Measurements from ENCODE around the gene AKAP10. TPM values are rescaled to one million over a fixed set of nuclear protein-coding genes. Genes with fewer than 3 reads are reported as not detected.
"Not testable (repeated sequence)": the region's sequence is repeated elsewhere in the genome, so short reads cannot be mapped to it uniquely, and the experiment has no call there.

AKAP10 gene
- total RNA-seq, 1 donor from 2014 or later = 27.1 TPM

DNA sequence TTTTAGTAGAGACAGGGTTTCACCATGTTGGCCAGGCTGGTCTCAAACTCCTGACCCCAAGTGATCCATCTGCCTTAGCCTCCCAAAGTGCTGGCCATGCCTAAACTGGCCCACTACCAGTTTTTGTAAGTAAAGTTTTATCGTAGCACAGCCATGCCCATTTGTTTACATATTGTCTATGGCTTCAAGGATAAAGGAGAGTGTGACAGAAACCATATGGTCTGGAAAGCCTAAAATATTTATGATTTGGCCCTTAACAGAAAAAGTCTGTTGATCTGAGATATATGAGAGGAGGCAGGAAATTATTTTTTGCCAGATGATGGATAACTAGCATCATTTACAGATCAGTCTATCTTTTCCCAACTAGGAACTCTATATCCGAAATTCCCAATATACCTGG is 4.5 kb downstream of the AKAP10 start:
- Mint-ChIP-seq H3K4me3 (no peak overlapping the region), H3K9me3 (no peaks in the 10 kb centered on the region), H3K27ac (ENCODE audit: unreplicated experiment) (no peak overlapping the region), H3K36me3 (ENCODE audit: low read depth) (peaks cover 15% of the 10 kb centered on the region), H3K4me1 (peaks cover 15% of the 10 kb centered on the region), H3K27me3 (ENCODE audit: low read depth) (no peaks in the 10 kb centered on the region)
- TF ChIP-seq, protein P1, sequence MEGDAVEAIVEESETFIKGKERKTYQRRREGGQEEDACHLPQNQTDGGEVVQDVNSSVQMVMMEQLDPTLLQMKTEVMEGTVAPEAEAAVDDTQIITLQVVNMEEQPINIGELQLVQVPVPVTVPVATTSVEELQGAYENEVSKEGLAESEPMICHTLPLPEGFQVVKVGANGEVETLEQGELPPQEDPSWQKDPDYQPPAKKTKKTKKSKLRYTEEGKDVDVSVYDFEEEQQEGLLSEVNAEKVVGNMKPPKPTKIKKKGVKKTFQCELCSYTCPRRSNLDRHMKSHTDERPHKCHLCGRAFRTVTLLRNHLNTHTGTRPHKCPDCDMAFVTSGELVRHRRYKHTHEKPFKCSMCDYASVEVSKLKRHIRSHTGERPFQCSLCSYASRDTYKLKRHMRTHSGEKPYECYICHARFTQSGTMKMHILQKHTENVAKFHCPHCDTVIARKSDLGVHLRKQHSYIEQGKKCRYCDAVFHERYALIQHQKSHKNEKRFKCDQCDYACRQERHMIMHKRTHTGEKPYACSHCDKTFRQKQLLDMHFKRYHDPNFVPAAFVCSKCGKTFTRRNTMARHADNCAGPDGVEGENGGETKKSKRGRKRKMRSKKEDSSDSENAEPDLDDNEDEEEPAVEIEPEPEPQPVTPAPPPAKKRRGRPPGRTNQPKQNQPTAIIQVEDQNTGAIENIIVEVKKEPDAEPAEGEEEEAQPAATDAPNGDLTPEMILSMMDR (conservative IDR thresholded peaks at IDR 0.05) = no peak
- no peak for DNase-seq (ENCODE audit: low read depth, low spot score)

- not testable (repeated sequence) for H3K9me3 Mint-ChIP-seq; DNase-seq (ENCODE audit: low read depth, low spot score); H3K36me3 Mint-ChIP-seq (ENCODE audit: low read depth); H3K27ac Mint-ChIP-seq (ENCODE audit: unreplicated experiment); H3K4me1 Mint-ChIP-seq; H3K4me3 Mint-ChIP-seq; H3K27me3 Mint-ChIP-seq (ENCODE audit: low read depth)
Measured at GRCh38 chr17:19962954-19963353, 14.7 kb downstream of the AKAP10 start.

DNA sequence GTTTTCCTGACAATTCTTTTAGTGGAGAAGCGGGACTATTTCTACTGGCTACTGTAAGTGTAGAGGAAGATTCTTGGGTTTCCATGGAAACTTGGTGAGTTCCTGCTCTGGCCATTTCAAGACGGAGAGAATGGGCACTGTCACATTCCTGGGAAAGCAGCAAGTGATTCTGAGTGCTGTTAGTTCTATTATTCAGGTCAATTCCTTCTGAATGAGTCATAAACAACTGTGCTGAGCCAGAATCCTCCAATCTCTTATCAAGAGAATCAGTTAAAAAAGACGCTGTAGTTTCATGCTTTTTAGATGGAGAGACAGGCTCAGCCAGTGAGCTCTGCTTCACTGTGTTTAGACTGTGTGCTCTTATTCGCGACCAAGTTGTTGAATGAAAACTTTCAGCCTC is 19.6 kb downstream of the AKAP10 start:
- Mint-ChIP-seq H3K27ac (ENCODE audit: unreplicated experiment) (peak overlapping the region; percentile 84), H3K36me3 (ENCODE audit: low read depth) (peaks cover 25% of the 10 kb centered on the region), H3K4me1 (peaks cover 13% of the 10 kb centered on the region), H3K4me3 (no peak overlapping the region), H3K9me3 (no peaks in the 10 kb centered on the region), H3K27me3 (ENCODE audit: low read depth) (no peaks in the 10 kb centered on the region)
- TF ChIP-seq, protein P1 (conservative IDR thresholded peaks at IDR 0.05) = no peak
- no peak for DNase-seq (ENCODE audit: low read depth, low spot score)

DNA sequence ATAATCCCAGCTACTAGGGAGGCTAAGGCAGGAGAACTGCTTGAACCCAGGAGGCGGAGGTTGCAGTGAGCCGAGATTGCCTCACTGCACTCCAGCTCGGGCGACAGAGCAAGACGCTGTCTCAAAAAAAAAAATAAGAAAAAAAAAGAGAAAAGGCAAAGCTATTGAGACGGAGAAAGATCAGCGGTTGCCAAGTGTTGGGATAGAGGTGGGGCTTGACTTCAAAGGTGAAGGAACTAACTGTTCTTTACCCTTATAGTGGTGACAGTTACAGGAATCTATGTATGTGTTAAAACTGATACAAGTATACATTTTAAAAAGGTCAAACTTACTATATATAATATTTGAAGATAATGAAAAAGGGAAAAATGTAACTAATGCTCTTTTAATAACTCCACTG is 22.5 kb downstream of the AKAP10 start:
- Mint-ChIP-seq H3K27me3 (ENCODE audit: low read depth) (no peaks in the 10 kb centered on the region), H3K4me1 (peaks cover 13% of the 10 kb centered on the region), H3K4me3 (no peak overlapping the region), H3K9me3 (peaks cover 3% of the 10 kb centered on the region), H3K36me3 (ENCODE audit: low read depth) (peaks cover 30% of the 10 kb centered on the region), H3K27ac (ENCODE audit: unreplicated experiment) (no peak overlapping the region)
- TF ChIP-seq, protein P1 (conservative IDR thresholded peaks at IDR 0.05) = no peak
- DNase-seq (ENCODE audit: low read depth, low spot score) = no peak

- not testable (repeated sequence) for H3K27ac Mint-ChIP-seq (ENCODE audit: unreplicated experiment); H3K9me3 Mint-ChIP-seq; DNase-seq (ENCODE audit: low read depth, low spot score); H3K4me3 Mint-ChIP-seq; H3K27me3 Mint-ChIP-seq (ENCODE audit: low read depth)
- H3K36me3 Mint-ChIP-seq (ENCODE audit: low read depth) = peaks cover 30% of the 10 kb centered on the region
- peaks cover 24% of the 10 kb centered on the region for H3K4me1 Mint-ChIP-seq
Measured at GRCh38 chr17:19951411-19951810, 26.2 kb downstream of the AKAP10 start.

DNA sequence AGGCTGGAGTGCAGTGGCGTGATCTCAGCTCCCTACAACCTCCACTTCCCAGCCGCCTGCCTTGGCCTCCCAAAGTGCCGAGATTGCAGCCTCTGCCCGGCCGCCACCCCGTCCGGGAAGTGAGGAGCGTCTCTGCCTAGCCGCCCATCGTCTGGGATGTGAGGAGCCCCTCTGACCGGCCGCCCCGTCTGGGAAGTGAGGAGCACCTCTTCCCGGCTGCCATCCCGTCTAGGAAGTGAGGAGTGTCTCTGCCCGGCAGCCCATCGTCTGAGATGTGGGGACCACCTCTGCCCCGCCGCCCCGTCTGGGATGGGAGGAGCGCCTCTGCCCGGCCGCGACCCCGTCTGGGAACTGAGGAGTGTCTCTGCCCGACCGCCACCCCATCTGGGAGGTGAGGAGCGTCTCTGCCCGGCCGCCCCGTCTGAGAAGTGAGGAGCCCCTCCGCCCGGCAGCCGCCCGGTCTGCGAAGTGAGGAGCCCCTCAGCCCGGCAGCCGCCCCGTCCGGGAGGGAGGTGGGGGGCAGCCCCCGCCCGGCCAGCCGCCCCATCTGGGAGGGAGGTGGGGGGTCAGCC is 26.9 kb downstream of the AKAP10 start:
- peaks cover 19% of the 10 kb centered on the region for H3K4me1 Mint-ChIP-seq
- not testable (repeated sequence) for H3K4me3 Mint-ChIP-seq; H3K27me3 Mint-ChIP-seq (ENCODE audit: low read depth); DNase-seq (ENCODE audit: low read depth, low spot score); H3K9me3 Mint-ChIP-seq; H3K27ac Mint-ChIP-seq (ENCODE audit: unreplicated experiment)
- peaks cover 25% of the 10 kb centered on the region for H3K36me3 Mint-ChIP-seq (ENCODE audit: low read depth)

GRCh38 chr17:19948116-19948943 is 29.3 kb downstream of the AKAP10 start:
- Mint-ChIP-seq H3K9me3 (peaks cover 3% of the 10 kb centered on the region), H3K36me3 (ENCODE audit: low read depth) (peaks cover 23% of the 10 kb centered on the region), H3K27ac (ENCODE audit: unreplicated experiment) (peak overlapping the region; percentile 48), H3K4me1 (peaks cover 19% of the 10 kb centered on the region), H3K27me3 (ENCODE audit: low read depth) (no peaks in the 10 kb centered on the region), H3K4me3 (no peak overlapping the region)
- TF ChIP-seq, protein P1 (conservative IDR thresholded peaks at IDR 0.05) = no peak
- no peak for DNase-seq (ENCODE audit: low read depth, low spot score)

All from neural crest cell (in vitro differentiated cells).